NCI-H2029 treated with DMSO at 0.1 percent for 48 hours (cell line): Measurements from ENCODE around the gene TMEM95.
"Not testable (repeated sequence)": the region's sequence is repeated elsewhere in the genome, so short reads cannot be mapped to it uniquely, and the experiment has no call there.

Experiments
- DNase-seq: peaks from one replicate; lab custom pipeline; 2025; lab: John Stamatoyannopoulos, UW

Gene TMEM95

DNA sequence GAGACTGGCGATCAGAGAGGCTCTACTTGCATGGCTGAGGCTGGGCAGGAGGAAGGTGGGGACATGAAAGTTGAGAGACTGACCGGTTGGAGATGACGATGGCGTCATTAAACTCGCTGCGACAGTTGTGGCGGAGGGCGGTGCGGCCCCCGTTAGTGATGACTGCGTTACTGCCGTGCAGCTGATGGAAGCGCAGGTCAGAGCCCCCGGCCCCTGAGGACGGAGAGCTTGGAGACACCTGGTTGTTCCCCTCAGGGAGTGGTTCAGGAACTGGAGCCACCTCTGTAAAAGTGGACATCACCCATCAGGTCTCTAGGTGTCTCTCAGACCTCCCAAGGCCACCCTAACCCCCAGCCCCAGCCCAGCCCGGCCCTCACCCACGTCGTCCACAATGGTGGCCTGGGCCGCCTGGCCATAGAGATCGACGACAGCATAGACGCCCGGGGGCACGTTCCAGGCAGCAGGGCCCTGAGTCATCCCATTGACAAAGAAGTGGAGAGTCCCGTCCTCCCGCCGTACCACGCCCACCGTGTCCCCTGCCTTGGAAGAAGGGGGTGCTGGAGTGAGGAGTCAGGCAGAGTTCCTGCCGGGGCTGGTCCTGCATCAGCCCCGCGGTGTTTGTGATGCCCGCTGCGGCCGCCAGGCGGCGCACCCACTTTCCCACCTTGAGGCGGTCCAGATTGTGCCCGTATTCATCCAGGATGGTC, 31.1 kb upstream of the TMEM95 start:
- no peak for DNase-seq

DNA sequence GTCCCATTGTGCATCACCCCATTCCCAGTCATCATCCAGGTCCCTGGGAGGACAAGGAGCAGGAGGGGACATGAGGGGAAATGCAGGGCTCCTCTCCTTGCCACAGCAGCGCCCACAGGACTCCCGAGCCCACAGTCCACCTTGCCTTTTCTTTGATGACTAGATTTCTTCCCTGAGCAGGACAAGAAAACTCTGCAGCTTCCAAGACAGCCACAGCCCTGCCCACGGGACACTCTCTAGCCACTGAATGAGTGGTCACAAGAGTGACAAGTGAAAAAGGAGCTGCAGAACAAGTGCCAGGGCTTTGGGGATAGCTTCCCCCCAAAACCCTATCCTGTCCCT, 30.5 kb upstream of the TMEM95 start:
- DNase-seq, result no peak

DNA sequence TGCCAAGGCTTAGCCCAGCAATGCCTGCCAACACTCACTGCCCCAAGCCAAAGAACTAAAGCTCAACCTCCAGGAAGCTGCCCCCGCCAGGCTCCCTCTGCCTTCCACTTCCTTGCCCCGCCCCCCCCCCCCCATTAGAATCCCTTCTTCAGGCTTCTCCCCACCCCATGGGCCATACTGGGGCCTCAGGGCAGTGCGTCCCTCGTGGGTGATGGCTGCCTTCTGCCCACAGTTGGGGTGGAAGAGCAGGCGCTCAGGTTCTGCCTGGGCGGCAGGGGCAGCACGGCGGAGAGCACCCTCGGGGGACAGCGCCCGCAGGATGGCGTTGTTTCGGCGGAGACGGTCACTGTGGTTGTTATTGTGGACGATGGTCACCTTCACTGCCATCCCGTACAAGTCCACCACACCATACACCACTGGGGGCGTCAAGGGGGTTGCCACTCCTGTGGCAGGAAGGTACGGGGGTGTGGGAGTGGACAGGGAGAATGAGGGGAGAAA, 29.9 kb upstream of the TMEM95 start:
- no peak for DNase-seq

DNA sequence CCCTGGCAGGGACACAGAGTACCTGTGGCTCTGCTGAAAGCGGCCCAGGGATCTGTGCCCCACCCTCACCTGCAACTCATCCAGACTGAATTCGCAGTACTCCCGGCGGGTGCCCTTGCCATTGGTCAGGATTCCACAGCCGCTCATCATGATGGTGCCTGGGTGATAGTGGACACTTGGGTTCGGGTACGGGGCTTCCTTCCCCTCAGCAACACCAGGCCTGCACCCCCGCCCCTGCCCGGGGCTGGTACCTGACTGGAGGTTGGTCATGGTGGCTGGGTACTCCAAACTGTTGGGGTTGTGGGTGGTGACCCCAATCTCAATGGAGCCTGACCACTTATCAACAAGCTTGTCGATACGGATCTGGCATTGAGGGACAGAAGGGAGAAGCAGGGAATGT, 28.8 kb upstream of the TMEM95 start:
- no peak for DNase-seq

DNA sequence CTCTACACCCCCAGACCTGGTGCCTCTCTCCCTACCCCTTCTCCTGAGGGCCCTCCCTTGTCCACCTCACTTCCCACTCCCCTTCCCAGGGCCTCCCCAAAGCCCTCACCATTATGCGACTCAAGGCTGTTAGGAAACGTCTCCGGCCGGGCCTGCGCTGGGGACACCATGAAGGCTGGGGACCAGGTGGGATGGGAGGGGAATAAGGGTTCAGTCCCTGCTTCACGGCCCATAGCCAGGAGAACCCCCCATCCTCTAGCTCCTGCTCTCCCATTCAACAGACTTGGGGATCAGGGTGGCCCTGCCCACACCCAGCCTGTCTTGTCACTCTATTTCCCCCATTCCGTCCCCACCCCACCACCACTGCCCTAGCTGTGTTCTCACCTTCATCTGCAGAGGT, 27.9 kb upstream of the TMEM95 start:
- DNase-seq, result no peak

DNA sequence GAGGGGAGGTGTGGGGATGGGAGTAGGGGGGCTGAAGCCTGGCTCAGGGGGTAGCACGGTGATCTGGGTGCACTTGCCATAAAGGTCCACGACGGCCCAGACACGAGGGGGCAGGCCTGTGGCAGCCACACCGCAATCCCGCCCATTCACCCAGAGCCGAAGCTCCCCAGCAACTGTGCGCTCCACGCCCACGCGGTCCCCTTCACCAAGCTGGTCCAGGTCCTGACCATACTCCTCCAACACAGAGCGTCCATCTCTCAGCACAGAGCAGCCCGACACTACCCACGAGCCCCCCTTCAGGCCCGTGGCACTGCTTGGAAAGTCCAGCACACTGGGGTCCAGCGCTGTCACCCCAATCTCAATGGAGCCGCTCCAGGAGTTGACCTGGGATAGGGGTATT, 27.5 kb upstream of the TMEM95 start:
- DNase-seq, result no peak

DNA sequence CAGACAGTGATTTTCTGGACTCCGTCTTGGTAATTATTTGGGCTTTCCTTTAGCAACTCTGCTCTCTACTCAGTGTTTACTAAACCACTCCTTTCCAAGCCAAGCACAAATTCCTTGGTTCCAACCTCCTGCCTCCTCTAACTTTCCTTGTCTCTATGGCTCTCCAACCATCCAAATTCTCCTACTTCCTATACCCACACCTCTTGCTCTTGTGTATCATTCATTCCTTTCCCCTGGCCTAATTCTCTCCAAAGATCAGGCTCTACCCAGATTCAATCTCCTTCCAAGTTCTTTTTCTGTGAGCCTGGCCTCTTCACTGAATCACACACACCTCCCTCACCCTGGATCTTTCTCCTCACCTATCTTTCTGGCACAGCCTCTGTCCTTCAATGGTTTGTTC, 26.9 kb upstream of the TMEM95 start:
- no peak for DNase-seq

DNA sequence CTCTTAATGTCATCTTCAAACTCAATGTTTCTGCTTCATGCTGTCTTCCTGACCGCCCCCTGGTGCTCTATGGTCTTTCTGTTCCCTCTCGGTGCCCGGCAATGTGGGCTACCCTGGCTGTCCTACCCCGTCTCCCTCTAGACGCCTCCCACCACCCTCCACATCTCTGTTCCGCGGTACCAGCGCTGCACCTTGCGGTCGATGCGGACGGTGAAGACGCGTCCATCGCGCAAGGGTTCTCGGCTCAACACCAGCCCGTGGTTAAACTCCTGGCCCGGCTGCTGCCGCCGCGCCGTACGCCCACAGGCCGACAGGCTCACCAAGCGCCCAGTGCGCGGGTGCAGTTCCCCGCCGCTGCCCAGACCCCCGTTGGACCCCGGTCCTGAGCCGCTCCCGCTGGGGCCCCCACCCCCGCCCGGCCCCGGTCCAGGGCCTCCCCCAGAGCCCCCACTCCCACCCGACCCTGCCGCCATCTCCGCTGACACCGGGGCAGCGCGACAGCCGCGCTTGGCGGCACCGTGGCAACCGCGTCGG, 26.0 kb upstream of the TMEM95 start, which contains the start of gene NEURL4:
NEURL4 (minus strand) TSS at position 496 of the 534 bp plus-strand sequence; CDS start at position 473, 23 bp downstream.
- DNase-seq, result no peak

DNA sequence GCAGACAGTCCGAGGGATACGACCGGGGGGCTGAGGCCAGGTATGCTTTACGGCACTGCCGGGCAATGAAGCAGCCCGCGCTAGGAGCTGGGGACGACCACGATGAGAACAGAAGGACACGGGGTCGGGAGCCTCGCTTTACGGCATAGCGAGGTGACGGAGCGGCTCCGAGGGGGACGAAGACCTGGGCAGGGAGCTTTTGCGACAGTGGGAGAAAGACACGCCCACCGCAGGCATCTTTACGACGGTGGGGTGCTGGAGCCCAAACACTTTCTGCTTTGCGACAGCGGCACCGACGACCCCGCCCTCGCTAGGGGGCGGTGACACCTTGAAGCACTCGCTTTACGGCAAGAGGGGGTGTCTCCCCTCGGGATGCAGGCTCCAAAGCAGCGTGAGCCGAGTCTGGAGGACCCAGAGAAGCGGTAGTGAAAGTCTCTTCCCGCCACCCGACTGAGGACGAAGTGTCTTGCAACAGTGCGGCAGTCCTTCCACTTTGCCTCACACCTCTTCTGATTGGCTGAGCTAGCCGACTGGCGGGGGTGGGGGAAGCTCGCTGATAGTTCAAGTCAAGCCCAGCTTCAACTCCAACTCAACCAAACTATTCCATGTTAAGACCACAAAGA, 25.5 kb upstream of the TMEM95 start:
- DNase-seq, result peak; percentile 69

DNA sequence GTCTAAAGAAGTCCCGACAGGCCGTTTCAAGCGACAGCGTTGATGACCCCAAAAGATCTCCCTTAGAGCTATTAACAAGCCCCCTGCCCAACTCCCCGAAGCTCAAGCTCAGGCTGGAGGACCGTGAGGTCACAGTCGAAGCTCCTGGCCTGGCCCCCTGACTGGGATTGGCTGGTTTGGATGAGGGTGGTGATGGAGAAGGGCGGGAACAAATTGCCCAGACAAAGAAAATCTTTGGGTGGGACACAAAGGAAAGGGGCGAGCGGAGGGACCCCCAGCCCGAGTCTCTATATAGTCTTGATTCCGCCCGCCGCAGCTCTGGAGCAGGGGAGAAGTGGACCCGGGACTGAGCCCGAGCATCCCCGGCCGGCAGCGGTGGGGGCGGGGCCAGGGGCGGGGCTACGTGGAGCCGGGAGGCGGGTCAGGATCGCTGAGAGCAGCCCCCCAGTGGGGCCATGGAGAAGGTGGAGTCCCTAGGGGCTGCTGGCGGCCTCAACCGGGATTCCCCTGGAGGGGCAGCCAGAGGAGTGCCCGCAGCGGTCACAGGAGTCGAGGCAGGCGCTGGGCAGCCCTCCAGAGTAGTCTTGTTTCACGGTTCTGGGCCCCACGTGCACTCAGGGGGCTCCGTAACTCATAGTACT, 24.8 kb upstream of the TMEM95 start:
- peak; percentile 18 for DNase-seq

DNA sequence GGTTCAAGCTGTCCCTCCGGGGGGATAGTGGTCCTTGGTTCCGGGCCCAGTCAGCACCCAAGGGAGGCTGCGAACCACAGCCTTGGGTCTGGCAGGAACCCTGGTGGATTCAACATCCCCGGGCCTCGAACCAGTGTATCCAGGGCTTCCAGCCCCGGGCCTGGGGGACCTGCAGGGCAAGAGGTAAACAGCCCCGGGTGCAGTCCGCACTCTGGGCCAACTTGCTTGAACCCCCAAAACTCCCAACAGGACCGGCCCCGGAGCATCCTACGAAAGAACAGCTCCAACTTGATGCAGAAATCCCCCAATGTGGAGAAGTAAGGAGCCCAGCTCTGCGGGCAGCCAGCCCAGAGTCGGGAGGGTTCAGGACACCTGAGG, 24.3 kb upstream of the TMEM95 start:
- DNase-seq, result no peak

DNA sequence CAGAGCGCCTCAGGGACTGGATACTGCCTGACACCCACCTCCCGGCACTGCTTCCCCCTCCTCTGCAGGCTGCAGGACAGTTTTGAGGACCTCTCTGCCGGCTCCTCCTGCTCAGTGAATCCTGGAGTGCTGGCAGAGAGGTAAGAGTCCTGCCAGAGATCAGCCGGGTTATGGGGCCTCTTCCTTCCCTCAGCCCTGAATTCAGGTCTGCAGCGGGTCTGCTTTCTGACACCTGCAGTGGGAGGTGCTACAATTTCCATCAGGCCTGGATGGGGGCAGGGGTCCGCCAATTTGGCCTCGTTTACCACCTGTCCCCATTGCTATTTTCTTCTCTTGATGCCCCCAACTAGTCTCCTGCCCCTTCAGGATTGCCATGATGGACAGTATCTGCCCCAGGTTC, 22.8 kb upstream of the TMEM95 start:
- no peak for DNase-seq

DNA sequence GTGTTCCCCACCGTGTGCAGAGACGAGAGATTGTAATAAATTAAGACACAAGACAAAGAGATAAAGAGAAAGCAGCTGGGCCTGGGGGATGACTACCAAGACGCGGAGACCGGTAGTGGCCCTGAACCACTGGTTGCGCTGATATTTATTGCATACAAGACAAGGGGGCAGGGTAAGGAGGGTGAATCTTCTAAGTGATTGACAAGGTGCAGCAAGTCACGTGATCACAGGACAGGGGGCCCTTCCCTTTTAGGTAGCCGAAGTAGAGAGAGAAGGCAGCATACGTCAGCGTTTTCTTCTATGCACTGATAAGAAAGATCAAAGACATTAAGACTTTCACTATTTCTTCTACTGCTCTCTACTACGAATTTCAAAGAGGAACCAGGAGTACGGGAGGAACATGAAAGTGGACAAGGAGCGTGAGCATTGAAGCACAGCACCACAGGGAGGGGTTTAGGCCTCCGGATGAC, 22.3 kb upstream of the TMEM95 start:
- not testable (repeated sequence) for DNase-seq

DNA sequence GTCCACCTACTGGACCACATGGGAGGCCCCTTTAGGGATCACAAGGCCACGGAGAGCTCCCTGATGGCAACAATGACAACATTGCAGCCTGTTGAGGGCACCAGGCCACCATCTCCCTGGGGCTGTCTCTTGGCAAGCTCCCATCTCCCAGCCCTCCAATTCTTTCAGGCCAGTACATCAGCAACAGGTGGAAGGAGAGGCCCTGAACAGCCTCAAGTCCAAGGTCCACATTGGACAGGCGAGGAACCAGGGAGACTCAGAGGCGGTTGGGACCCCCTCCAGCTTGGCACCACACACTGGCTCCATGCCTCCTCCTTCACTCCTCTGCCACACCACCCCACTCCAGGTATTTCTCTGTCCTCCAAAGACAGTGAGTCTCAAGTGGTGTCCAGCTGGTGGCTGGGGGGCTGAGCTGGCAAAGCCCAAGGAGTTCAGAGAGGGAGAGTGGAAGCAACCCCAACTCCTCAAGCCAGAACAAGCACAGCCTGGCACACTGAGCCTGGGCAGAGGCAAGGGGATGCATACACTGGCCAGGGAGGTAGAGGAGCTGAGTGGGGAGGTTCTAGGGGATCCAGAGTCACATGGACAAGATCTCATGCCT, 19.9 kb upstream of the TMEM95 start:
- DNase-seq, result no peak

DNA sequence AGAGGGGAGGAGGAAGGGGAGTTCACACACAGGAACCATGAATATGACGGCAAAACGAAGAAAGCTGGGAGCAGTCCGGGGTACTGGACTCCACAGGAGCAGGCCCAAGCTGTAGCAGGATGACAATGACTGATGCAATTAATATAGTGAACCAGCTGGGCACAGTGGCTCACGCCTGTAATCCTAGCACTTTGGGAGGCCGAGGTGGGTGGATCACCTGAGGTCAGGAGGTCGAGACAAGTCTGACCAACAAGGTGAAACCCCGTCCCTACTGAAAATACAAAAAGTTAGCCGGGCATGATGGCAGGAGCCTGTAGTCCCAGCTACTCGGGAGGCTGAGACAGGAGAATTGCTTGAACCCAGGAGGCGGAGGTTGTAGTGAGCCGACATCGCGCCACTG, 19.2 kb upstream of the TMEM95 start:
- DNase-seq, result not testable (repeated sequence)

DNA sequence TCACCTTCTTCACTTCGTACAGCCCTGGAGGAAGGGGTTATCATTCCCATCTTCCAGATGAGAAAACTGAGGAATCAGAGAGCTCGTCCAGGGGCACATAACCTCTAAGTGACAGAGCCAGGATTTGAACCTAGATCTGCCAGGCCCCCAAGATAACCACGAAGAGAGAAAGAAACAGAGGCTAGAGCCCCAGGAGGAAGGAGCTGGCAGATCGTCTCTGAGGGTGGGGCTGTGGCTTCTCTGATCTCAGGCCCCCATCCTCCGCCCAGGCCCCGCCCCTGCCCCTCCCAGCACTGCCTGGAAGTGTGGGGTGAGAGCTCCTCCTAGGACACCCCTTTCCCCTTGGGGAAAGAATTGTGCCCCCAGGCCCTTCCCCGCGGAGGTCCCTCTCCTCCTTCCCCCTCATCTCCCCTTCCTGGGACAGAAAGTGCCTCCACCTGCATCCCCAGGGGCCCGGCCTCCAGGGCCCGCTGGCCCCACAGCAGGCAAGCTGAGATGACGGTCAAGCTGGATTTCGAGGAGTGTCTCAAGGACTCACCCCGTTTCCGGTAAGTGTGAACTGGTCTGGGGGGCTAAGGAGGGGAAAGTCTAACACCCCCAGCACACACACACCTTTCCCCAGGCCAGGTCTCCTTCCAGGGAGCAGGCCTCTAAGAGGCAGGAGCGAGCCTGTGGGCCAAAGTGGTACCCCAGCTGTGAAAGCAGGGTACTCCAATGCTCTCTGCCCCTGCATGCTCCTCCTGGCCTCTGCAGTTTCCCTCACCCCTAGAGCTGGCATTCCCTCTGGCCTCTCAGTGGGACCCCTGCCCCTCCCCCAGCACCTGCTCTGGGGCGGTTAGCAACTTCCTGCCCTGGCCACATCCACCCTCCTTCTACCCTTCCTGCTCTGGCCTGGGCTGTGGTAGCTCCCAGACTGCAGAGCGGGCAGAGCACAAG, 18.4 kb upstream of the TMEM95 start, which contains the start of gene ACAP1:
ACAP1 (plus strand) TSS at position 290 of the 936 bp plus-strand sequence; CDS start at position 496, 206 bp downstream.
- no peak for DNase-seq

DNA sequence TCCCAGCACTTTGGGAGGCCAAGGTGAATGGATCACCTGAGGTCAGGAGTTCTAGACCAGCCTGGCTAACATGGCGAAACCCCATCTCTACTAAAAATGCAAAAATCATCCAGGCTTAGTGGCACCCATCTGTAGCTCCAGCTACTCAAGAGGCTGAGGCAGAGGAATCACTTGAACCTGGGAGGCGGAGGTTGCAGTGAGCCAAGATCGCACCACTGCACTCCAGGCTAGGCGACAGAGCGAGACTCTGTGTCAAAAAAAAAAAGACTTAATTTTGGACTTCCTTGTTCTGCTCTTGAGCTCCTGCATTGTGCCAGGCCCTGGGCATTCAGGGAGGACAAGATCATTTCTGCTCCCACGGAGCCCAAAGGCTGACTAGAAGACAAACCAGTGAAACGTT, 17.4 kb upstream of the TMEM95 start:
- not testable (repeated sequence) for DNase-seq

DNA sequence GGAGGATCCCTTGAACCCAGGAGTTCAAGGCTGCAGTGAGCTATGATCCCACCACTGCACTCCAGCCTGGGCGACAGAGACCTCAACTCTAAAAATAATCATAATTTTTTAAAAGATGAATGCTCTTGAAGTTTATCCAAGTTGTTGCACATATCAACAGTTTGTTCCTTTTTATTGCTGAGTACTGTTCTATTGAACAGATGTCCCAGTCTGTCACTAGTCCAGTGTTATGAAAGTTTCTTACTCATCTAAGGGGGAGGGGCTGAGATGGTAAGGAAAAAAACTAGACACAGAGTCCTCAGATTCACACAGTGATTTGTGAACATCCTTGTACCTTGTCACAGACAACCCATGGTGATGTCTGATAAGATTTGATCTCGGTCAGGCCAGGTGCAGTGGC, 14.8 kb upstream of the TMEM95 start:
- DNase-seq, result no peak

DNA sequence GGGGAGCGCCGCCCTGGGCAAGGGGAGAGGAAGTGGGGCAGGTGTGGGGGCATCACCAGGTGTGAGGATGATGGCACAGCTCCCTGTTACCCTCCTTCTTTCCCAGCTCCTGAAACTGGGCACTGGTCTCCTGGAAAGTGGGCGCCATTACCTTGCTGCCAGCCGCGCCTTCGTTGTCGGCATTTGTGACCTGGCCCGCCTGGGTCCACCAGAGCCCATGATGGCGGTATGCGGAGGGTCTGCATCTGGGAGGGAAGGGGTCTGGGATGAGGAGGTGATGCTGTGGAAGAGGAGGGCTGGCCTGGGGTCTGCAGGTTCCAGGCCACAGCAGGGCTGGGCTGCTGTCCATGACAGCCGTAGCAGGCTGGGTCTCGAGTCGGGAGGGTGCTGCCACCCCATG, 13.1 kb upstream of the TMEM95 start:
- DNase-seq, result no peak

DNA sequence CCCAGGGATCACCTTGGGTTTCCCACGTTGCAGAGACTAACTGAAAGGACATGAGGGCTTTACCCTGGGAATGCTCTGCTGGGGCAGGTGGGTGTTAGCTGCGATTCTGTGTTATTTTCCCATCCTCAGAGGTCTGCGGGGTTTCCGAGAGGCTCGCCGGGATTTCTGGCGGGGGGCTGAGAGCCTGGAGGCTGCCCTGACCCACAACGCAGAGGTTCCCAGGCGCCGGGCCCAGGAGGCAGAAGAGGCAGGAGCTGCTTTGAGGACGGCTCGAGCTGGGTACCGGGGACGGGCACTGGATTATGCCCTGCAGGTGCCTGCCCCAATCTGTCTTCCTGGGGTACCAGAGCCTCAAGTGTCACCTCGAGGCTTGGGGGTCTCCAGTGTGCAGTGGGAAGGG, 11.7 kb upstream of the TMEM95 start:
- no peak for DNase-seq
